Measurements from ENCODE around the gene RABAC1. TPM values are rescaled to one million over a fixed set of nuclear protein-coding genes. Genes with fewer than 3 reads are reported as not detected.

RABAC1 gene
- total and polyA plus RNA-seq, 10 of the 15 experiments (the other 5 are each of a cell fraction or from before 2014, with no cell fraction given) = 10.9 to 115 (median 49.2) TPM

- TF ChIP-seq ZNF217 (IDR thresholded peaks at IDR 0.05) = peak; percentile 23; the same call in 1 of the 2 replicates
- TF ChIP-seq CBFB (IDR thresholded peaks at IDR 0.05; ENCODE audit: low read depth) = no peak
- no peak for TF ChIP-seq MYB (IDR thresholded peaks at IDR 0.05; ENCODE audit: borderline replicate concordance, low read depth, low read length)
- peak; percentile 60; the same call in 1 of the 2 replicates for TF ChIP-seq POLR2A (IDR thresholded peaks at IDR 0.05; ENCODE audit: low read depth, low read length)
- TF ChIP-seq ZNF274 (IDR thresholded peaks at IDR 0.05; ENCODE audit: insufficient read depth, insufficient read length) = no peak
- TF ChIP-seq RAD21 (IDR thresholded peaks at IDR 0.05; ENCODE audit: insufficient read depth, low read depth, low read length) = peak; percentile 14; the same call in 1 of the 2 replicates
- TF ChIP-seq ZNF384 (IDR thresholded peaks at IDR 0.05; ENCODE audit: borderline replicate concordance, low read depth, low read length) = no peak
- TF ChIP-seq TCF12 (IDR thresholded peaks at IDR 0.05; ENCODE audit: low read depth, low read length) = 0 out of 2 replicates have a peak, but pooled peaks have one; percentile 63
- no peak for TF ChIP-seq SPI1 (IDR thresholded peaks at IDR 0.05; ENCODE audit: borderline replicate concordance, insufficient read depth, low read depth, low read length)
- no peak for TF ChIP-seq SRF (IDR thresholded peaks at IDR 0.05; ENCODE audit: low read depth in 2 of 2, low read length in 2 of 2)
- TF ChIP-seq SMC3 (IDR thresholded peaks at IDR 0.05; ENCODE audit: borderline replicate concordance, low read length) = peak; percentile 6; the same call in 1 of the 2 replicates
- peak; percentile 35; the same call in 1 of the 2 replicates for TF ChIP-seq SMARCA5 (IDR thresholded peaks at IDR 0.05)
- TF ChIP-seq GABPA (IDR thresholded peaks at IDR 0.05; ENCODE audit: low read depth) = no peak
- TF ChIP-seq IRF4 (IDR thresholded peaks at IDR 0.05; ENCODE audit: low read depth, low read length) = no peak
- TF ChIP-seq KLF5 (IDR thresholded peaks at IDR 0.05; ENCODE audit: partially characterized antibody) = no peak
- TF ChIP-seq ATF7 (IDR thresholded peaks at IDR 0.05; ENCODE audit: low read depth) = no peak
- no peak for TF ChIP-seq STAT1 (conservative IDR thresholded peaks at IDR 0.05)
- peak; percentile 96 for TF ChIP-seq CREB1 (IDR thresholded peaks at IDR 0.05; ENCODE audit: low read depth)
- TF ChIP-seq MEF2B (IDR thresholded peaks at IDR 0.05; ENCODE audit: partially characterized antibody, poor library complexity, severe bottlenecking) = peak; percentile 24
- TF ChIP-seq PAX5 (IDR thresholded peaks at IDR 0.05; ENCODE audit: borderline replicate concordance, low read depth, low read length) = no peak
- no peak; the same call in 1 of the 2 replicates for TF ChIP-seq NR2C1 (IDR thresholded peaks at IDR 0.05)
- TF ChIP-seq CTCF (IDR thresholded peaks at IDR 0.05 in 2 of 3, conservative IDR thresholded peaks at IDR 0.05 in 1 of 3; ENCODE audit: control insufficient read depth in 2 of 3, extremely low read depth in 1 of 3, insufficient read depth in 1 of 3, low read depth in 3 of 3, low read length in 3 of 3) = peak; percentile 29 to 57 (median 49); a peak in 5 of 6 replicates
- TF ChIP-seq RCOR1 (conservative IDR thresholded peaks at IDR 0.05; ENCODE audit: low read depth, low read length) = no peak
- TF ChIP-seq RELA (IDR thresholded peaks at IDR 0.05; ENCODE audit: borderline replicate concordance, partially characterized antibody) = no peak
These were observed at the start of gene RABAC1 (continued) for GRCh38 chr19:41959056-41960053.
